GM21390 (cell line): Measurements from ENCODE around the gene FSD2.
"Not testable (repeated sequence)": the region's sequence is repeated elsewhere in the genome, so short reads cannot be mapped to it uniquely, and the experiment has no call there.

Experiments used
- ATAC-seq: cut with Tn5 transposase; IDR thresholded peaks from one replicate; pipeline ENCODE4 v1.9.1; 2021; ENCODE audit not compliant: unreplicated experiment

The FSD2 gene

DNA sequence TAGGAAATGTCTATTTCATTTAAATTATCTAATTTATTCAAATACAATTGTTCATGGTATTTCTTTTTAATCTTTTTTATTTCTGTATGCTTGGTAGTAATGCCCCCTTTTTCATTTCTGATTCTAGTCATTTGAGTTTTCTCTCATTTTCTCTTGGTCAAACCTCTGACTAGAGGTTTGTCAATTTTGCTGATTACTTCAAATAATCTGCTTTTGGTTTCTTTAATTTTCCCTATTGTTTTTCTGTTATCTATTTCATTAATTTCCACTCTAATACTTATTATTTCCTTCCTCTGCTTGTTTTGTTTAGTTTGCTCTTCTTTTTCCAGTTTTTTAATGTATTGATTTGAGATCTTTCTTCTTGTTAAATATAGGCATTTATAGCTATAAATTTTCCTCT, 12.1 kb downstream of the FSD2 start:
- ATAC-seq = no peak

DNA sequence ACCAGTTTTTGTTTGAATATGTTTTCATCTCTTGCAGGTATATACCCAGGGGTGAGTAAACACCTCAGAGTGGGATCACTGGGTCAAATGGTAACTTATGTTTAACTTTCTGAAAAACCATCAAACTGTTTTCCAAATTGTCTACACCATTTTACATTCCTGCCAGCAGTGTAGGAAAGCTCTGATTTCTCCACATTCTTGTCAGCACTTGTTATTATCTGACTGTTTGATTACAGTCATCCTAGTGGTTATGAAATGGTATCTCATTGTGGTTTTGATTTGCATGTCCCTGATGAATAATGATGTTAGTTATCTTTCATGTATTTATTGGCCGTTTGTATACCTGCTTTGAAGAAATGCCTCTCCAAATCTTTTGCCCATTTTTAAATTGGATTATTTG, 13.8 kb downstream of the FSD2 start:
- no peak for ATAC-seq

DNA sequence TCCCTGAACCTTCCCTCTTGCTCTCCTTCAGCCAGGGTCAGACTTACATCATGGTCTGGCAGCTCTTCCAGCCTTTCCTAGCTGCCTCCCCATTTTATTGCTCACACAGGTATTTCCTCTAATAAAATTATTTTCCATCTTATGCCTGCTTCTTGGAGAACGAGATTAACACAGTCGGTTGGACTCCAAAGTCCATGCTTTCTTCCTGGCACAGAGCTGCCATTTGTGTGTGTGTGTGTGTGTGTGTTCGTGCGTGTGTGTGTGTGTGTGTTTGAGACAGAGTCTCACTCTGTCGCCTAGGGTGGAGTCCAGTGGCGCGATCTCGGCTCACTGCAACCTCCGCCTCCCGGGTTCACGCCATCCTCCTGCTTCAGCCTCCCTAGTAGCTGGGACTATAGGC, 15.5 kb downstream of the FSD2 start:
- no peak for ATAC-seq

- ATAC-seq = no peak
These were observed 16.4 kb downstream of the FSD2 start for GRCh38 chr15:82789491-82789890.

DNA sequence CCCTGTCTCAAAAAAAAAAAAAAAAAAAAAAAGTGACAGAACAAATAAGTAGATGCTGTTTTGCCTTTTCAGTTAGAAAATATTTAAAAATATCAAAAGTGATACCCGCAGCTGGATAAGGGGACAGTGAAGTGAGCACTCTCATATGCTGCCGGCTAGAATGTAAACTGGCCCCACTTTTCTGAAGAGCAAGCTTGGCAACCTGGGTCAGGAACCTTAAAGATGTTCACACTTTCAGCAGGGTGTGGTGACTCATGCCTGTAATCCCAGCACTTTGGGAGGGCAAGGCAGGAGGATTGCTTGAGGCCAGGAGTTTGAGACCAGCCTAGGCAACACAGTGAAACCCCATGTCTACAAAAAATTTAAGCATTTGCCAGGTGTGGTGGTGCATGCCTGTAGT, 17.4 kb downstream of the FSD2 start:
- ATAC-seq = no peak

DNA sequence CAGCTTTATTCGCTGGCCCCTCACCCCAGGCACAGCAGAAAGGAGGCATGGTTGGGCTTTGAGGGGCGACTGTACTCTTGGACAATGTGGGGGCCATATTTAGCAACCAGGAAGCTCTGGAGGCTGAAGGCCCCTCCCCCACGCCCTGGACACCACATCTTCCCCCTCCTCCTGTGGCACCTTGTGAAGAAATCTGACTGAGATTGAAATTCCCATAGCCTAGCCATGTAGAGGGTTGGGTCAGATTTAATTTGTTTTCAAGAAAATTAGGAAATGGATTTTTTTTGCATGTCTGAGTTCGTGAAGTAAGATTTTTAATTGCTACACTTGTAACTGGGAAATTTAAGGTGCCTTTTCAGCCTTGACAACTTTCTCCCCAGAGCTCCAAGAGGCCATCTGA, 24.5 kb downstream of the FSD2 start:
- ATAC-seq = no peak

GRCh38 chr15:82778755-82779154, 27.1 kb downstream of the FSD2 start:
- ATAC-seq = no peak

GRCh38 chr15:82774496-82774895, 31.4 kb downstream of the FSD2 start:
- ATAC-seq = no peak

DNA sequence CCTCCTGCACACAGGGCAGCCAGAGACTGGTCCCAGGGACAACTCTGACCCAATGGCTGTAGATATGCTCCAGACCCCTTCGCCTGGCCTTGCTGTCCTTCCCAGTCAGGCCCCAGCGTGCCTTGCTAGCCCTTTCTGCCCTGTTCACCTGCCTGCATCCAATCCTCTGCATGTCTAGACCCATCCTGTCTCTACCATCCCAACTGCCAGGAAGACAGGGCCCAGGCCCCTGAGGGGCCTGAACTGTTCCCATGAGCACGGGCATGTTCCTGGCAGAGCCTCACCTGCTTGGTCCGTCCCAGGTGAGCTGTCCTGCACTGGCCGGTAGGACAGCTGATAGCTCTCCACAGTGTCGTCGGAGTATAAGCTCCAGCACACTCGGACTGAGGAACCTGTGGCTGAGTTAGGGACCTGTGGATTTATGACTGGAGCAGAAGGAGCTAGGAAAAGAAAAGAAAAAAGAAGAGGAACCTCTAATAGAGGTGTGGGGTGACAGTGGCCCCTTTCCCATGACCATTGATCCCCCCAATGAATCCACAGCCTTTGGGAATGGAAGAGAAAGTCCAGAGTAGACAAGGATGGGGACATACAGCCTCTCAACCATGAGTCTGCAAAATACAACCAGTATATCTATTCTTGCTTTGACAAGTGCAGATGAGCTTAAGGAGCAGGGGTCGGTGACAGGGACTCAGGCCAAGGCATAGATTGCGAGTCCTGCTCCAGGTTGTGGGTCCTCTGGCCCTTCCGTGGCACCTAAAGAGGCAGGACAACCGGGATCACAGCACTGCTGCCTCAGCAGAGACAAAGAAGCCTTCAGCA, 33.9 kb downstream of the FSD2 start:
- no peak for ATAC-seq

- no peak for ATAC-seq
These were observed 37.3 kb downstream of the FSD2 start for GRCh38 chr15:82768414-82769054.

- no peak for ATAC-seq
These were observed 38.6 kb downstream of the FSD2 start for GRCh38 chr15:82767163-82767829.

DNA sequence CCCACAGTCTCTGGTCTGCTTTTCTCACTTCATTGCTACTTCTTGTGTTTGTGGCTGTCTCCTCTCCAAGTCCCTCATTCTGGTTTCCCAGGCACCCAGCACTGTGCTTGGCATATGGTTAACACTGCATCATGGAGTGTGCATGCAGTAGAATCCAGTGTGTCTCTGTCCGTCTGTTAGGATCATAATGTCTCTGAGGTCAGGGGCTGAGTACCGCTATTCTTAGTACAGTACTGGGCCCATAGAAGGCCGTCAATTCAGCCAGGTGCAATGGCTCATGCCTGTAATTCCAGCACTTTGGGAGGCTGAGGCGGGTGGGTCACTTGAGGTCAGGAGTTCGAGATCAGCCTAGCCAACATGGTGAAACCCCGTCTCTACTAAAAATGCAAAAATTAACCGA, 39.7 kb downstream of the FSD2 start:
- ATAC-seq = not testable (repeated sequence)

- no peak for ATAC-seq
These were observed 41.1 kb downstream of the FSD2 start for GRCh38 chr15:82764740-82765139.

GRCh38 chr15:82764117-82764490, 41.8 kb downstream of the FSD2 start:
- no peak for ATAC-seq

GRCh38 chr15:82763361-82764116, 42.3 kb downstream of the FSD2 start:
- no peak for ATAC-seq

DNA sequence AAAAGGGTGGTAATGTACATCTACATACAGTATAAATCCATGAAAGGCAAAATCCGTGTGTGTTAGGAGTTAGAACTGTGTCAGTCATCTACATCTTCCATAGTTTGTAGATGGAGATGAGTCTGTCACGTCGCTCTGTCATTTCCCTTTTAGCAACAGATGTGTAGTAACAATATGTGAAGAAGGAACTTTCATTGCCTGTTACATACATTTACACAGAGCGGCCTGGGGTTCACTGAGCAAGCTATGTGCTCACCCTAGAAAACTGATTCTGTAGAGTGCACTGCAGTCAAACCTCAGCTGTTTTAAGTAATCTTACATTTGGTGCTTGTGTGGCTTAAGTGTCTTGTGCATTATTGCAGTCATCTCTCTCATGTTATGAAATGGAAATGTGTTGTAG, 54.6 kb downstream of the FSD2 start:
- no peak for ATAC-seq

- ATAC-seq = peak; percentile 18
These were observed 55.1 kb downstream of the FSD2 start for GRCh38 chr15:82750831-82751180.

GRCh38 chr15:82749951-82750830, 55.7 kb downstream of the FSD2 start:
- peak; percentile 92 for ATAC-seq

- ATAC-seq = no peak
These were observed 57.6 kb downstream of the FSD2 start for GRCh38 chr15:82748315-82748714.

DNA sequence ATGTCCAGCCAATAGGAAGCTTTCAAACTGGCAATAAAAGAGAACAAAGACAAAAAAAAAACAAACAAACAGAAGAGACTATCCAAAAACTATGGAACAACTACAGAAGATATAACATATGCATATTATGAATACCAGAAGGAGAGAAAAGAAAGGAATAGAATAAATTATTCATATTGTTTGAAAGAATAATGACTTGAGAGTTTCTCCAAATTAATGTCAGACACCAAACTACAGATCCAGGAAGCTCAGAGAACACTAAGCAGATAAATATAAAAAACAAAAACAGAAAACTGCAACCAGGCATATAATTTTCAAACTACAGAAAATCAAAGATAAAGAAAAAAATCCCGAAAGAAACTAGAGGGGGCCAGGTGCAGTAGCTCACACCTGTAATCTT, 62.1 kb downstream of the FSD2 start:
- no peak for ATAC-seq

GRCh38 chr15:82742134-82742533, 63.7 kb downstream of the FSD2 start:
- ATAC-seq = no peak
